K562 (cell line): ENCODE data around the gene ASIC3. TPM values are rescaled to one million over a fixed set of nuclear protein-coding genes. Genes with fewer than 3 reads are reported as not detected.
A peak's percentile ranks its signal among the peaks of the same experiment; 100 is the strongest.

ENCODE experiments used
- BDP1 ChIP-seq: IDR thresholded peaks from 3 replicates; pipeline ENCODE4 v1.6.1; 2011; ENCODE audit not compliant: insufficient read length, insufficient read depth
- CBX2 ChIP-seq: fragments of 200-600 bp; sonication (generic); IDR thresholded peaks from one replicate; pipeline ENCODE4 v1.6.1; 2012; ENCODE audit warnings: mild to moderate bottlenecking, low read length, inconsistent platforms; ENCODE audit not compliant: insufficient read depth, poor library complexity, severe bottlenecking
- GABPA ChIP-seq: fragments of 200-800 bp; sonication (Bioruptor generic); conservative IDR thresholded peaks from 2 replicates; pipeline ENCODE4 v1.6.1; 2016; ENCODE audit warnings: low read depth, missing genetic modification characterization, missing compliant biosample characterization
- IRF9 ChIP-seq: fragments of 450-650 bp; IDR thresholded peaks from 2 replicates; pipeline ENCODE4 v1.6.1; 2016; ENCODE audit warnings: missing biosample characterization, missing genetic modification characterization
- JUND ChIP-seq, 2 experiments: IDR thresholded peaks; 2 replicates in 1 of 2; 3 replicates in 1 of 2; pipeline ENCODE4 v1.6.1; 2011; ENCODE audit warnings: borderline replicate concordance in 2 of 2, low read depth in 2 of 2, low read length in 2 of 2, improper control_type of control experiment in 1 of 2, missing biosample characterization in 1 of 2, missing genetic modification characterization in 1 of 2, missing genetic modification reagents in 1 of 2
- KDM1A ChIP-seq, 2 experiments: fragments of 450-650 bp; IDR thresholded peaks; 2 replicates each; pipeline ENCODE4 v1.6.1; 2016; ENCODE audit warnings: mild to moderate bottlenecking in 2 of 2
- KHSRP ChIP-seq: fragments of 450-650 bp; IDR thresholded peaks from 2 replicates; pipeline ENCODE4 v1.6.1; 2017
- L3MBTL2 ChIP-seq: fragments of 450-650 bp; IDR thresholded peaks from 2 replicates; pipeline ENCODE4 v1.6.1; 2016; ENCODE audit warnings: mild to moderate bottlenecking, moderate library complexity
- NCOA2 ChIP-seq, 2 experiments: fragments of 450-650 bp; IDR thresholded peaks; 2 replicates each; pipeline ENCODE4 v1.6.1; 2018; ENCODE audit warnings: mild to moderate bottlenecking in 2 of 2, moderate library complexity in 1 of 2; ENCODE audit not compliant: partially characterized antibody in 2 of 2
- NFIC ChIP-seq: fragments of 450-650 bp; IDR thresholded peaks from 2 replicates; pipeline ENCODE4 v1.6.1; 2017; ENCODE audit warnings: mild to moderate bottlenecking, inconsistent platforms
- RB1 ChIP-seq: fragments of 450-650 bp; IDR thresholded peaks from 2 replicates; pipeline ENCODE4 v1.6.1; 2017; ENCODE audit warnings: low read depth, mild to moderate bottlenecking
- SPI1 ChIP-seq: IDR thresholded peaks from 2 replicates; pipeline ENCODE4 v1.6.1; 2011; ENCODE audit warnings: low read depth, low read length, control low read depth, borderline replicate concordance
- TAF7 ChIP-seq: fragments of 450-650 bp; IDR thresholded peaks from 2 replicates; pipeline ENCODE4 v1.6.1; 2016; ENCODE audit warnings: missing genetic modification characterization, missing compliant biosample characterization
- TCF3 ChIP-seq: sonication (generic); formaldehyde crosslinking; IDR thresholded peaks from 2 replicates; pipeline ENCODE4 v1.4.0; 2020; ENCODE audit warnings: mild to moderate bottlenecking, missing genetic modification reagents
- TFAM ChIP-seq: fragments of 250-450 bp; sonication (Bioruptor Pico); conservative IDR thresholded peaks from 2 replicates; pipeline ENCODE4 v1.5.0; 2021; ENCODE audit warnings: mild to moderate bottlenecking, moderate library complexity
- ZNF41 ChIP-seq: fragments of 250-450 bp; sonication (Bioruptor Pico); conservative IDR thresholded peaks from 2 replicates; pipeline ENCODE4 v1.4.0; 2020; ENCODE audit warnings: mild to moderate bottlenecking
- polyA plus RNA-seq, 8 experiments: library from polyadenylated mRNA; depleted of rRNA in 4 of 8; stranded (reverse) in 5 of 8; unstranded in 3 of 8; fragments of >200 nt; fragmentation: Nextera tagmentation in 2 of 8; fragmentation: Illumina TruSeq in 1 of 8; extraction: Ambion mirVana in 2 of 8; extraction: Trizol in 1 of 8; gene quantifications; 2 replicates each; pipeline versions ENCODE4 v1.2.1 to v1.2.3, GENCODE V29; 2011 to 2014; ENCODE audit warnings: inconsistent platforms in 1 of 8, missing spikeins in 1 of 8
- total RNA-seq, 7 experiments: library from RNA; depleted of rRNA in 6 of 7; stranded (reverse); fragments of >200 nt in 6 of 7; fragmentation: Illumina TruSeq in 2 of 7; extraction: Trizol in 2 of 7; gene quantifications; 2 replicates each; pipeline versions ENCODE4 v1.2.1 to v1.2.3, GENCODE V29; 2011 to 2021; ENCODE audit warnings: low replicate concordance in 1 of 7
- TF ChIP-seq, protein P1 (sequence below), 3 experiments: fragments of 200-800 bp in 1 of 3; fragments of 250-450 bp in 1 of 3; fragments of 450-650 bp in 1 of 3; sonication (Bioruptor Pico) in 1 of 3; sonication (Bioruptor generic) in 1 of 3; formaldehyde crosslinking in 1 of 3; IDR thresholded peaks; 2 replicates each; pipeline versions ENCODE4 v1.6.1 to v1.8.0; 2016 to 2022; ENCODE audit warnings: mild to moderate bottlenecking in 2 of 3, missing genetic modification characterization in 2 of 3, missing compliant biosample characterization in 1 of 3, moderate library complexity in 1 of 3
- TF ChIP-seq, protein P2 (sequence below): sonication (generic); formaldehyde crosslinking; IDR thresholded peaks from 2 replicates; pipeline ENCODE4 v1.8.0; 2022; ENCODE audit warnings: missing genetic modification reagents, mild to moderate bottlenecking, borderline replicate concordance

The ASIC3 gene
- total and polyA plus RNA-seq, 9 of the 15 experiments (the other 6 are each of a cell fraction or from before 2014, with no cell fraction given), result 0.11 to 5.0 (median 0.87) TPM

DNA sequence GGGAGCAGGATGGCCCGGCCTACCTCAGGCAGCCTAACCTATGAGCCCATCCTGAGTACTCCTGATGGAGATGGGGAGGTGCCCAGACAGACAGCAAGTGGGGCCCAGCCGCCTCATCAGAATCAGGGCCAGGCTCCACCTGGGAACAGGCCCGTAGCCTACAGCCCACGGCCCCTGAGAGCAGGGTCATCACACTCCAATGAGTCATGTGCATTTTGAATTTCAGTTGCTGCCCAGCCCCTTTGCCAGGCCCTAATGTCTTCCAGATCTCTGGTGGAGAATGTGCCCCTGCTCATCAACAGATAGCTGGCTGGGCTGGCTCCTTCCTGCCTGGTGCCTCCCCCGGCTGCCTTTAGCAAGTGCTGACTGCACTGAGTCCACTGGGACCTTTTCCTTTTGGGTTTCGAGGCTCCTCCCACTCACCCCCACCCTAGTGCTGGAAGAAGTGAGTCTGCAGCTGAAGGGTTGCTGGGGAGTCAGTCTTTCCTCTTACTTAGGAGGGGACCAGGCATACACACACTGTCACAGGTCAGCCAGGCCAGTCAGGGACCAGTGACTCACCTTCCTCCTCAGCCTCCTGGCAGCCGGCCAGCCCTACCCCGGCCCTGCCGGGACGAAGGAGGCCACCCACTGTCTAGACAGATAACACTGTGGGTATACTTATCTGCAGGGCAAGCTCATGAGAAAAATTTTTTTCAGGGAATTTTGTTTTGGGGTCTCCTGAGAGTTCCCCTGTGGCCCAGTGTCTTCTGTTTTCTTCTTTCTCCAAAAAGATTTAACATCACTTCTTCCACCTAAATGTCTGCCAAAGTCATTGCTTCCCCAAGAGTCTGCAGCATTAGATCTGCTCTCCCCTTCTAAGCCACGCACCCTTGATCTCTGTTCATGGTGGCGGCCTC is 9.1 kb upstream of the ASIC3 start (continued):
- peak; percentile 100 for TF ChIP-seq NFIC
- no peak for TF ChIP-seq TAF7 (tag)
- TF ChIP-seq IRF9 (tag), result no peak
- no peak for TF ChIP-seq SPI1
- TF ChIP-seq KHSRP, result no peak
- 0 out of 2 replicates have a peak, but pooled peaks have one; percentile 19 for TF ChIP-seq ZNF41
- TF ChIP-seq JUND (IDR thresholded peaks at IDR 0.05; ENCODE audit: borderline replicate concordance, low read depth, low read length), result peak; percentile 100
- TF ChIP-seq JUND (tag; IDR thresholded peaks at IDR 0.05; ENCODE audit: borderline replicate concordance, low read depth, low read length), result peak; percentile 99; the same call in 2 of the 3 replicates
- peak; percentile 92 for TF ChIP-seq TCF3 (CRISPR knock-in tag)
- peak; percentile 78 to 89; a peak in 3 of 4 replicates for TF ChIP-seq KDM1A (IDR thresholded peaks at IDR 0.05)
- TF ChIP-seq, protein P1, sequence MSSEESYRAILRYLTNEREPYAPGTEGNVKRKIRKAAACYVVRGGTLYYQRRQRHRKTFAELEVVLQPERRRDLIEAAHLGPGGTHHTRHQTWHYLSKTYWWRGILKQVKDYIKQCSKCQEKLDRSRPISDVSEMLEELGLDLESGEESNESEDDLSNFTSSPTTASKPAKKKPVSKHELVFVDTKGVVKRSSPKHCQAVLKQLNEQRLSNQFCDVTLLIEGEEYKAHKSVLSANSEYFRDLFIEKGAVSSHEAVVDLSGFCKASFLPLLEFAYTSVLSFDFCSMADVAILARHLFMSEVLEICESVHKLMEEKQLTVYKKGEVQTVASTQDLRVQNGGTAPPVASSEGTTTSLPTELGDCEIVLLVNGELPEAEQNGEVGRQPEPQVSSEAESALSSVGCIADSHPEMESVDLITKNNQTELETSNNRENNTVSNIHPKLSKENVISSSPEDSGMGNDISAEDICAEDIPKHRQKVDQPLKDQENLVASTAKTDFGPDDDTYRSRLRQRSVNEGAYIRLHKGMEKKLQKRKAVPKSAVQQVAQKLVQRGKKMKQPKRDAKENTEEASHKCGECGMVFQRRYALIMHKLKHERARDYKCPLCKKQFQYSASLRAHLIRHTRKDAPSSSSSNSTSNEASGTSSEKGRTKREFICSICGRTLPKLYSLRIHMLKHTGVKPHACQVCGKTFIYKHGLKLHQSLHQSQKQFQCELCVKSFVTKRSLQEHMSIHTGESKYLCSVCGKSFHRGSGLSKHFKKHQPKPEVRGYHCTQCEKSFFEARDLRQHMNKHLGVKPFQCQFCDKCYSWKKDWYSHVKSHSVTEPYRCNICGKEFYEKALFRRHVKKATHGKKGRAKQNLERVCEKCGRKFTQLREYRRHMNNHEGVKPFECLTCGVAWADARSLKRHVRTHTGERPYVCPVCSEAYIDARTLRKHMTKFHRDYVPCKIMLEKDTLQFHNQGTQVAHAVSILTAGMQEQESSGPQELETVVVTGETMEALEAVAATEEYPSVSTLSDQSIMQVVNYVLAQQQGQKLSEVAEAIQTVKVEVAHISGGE (CRISPR knock-in tag; IDR thresholded peaks at IDR 0.05), result peak in 1 of 3 experiments; percentile 62; a peak in 1 of 6 replicates
- 0 out of 2 replicates have a peak, but pooled peaks have one; percentile 20 for TF ChIP-seq GABPA (tag)
- no peak for TF ChIP-seq NCOA2 (IDR thresholded peaks at IDR 0.05; ENCODE audit: partially characterized antibody in 2 of 2)
- TF ChIP-seq BDP1, result no peak
- no peak for TF ChIP-seq TFAM (CRISPR knock-in tag)
- TF ChIP-seq, protein P2, sequence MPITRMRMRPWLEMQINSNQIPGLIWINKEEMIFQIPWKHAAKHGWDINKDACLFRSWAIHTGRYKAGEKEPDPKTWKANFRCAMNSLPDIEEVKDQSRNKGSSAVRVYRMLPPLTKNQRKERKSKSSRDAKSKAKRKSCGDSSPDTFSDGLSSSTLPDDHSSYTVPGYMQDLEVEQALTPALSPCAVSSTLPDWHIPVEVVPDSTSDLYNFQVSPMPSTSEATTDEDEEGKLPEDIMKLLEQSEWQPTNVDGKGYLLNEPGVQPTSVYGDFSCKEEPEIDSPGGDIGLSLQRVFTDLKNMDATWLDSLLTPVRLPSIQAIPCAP, result no peak
- TF ChIP-seq RB1, result 0 out of 2 replicates have a peak, but pooled peaks have one; percentile 30
- TF ChIP-seq CBX2, result no peak
- peak; percentile 59 for TF ChIP-seq L3MBTL2
